Measurements from ENCODE around the gene EYS.
A peak's percentile ranks its signal among the peaks of the same experiment; 100 is the strongest.

The EYS gene

DNA sequence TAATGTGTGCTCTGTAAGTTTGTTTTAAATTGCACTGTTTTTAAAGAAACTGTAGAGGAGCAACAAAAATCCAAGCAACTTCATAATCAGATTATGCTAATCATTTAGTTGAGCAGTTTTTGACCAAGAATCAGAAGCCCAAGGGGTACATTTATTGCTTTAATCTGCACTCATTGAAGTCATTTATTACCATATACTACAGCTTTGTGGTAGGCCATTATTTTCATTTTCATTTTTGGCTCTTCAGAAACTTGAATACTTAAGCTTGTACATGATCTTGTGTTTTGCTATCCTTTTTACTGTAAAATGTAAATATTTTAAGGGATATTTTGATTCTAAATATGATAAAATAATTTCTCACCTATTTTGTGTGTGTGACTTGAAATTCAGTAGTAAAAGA is 1992.9 kb downstream of the EYS start:
- no peak for DNase-seq
- Histone ChIP-seq H3K36me3 (ENCODE audit: control insufficient read depth in 4 of 4, insufficient read depth in 4 of 4, low read length in 3 of 4) (peaks cover 20 to 49% (median 37%) of the 10 kb centered on the region in 4 experiments), H3K9me3 (ENCODE audit: control extremely low read depth in 1 of 5, control insufficient read depth in 4 of 5, insufficient read depth in 2 of 5, low read depth in 1 of 5, low read length in 4 of 5) (no peaks in the 10 kb centered on the region), H3K27ac (ENCODE audit: insufficient read depth in 1 of 2, low read depth in 1 of 2, low read length in 2 of 2, poor library complexity in 1 of 2, severe bottlenecking in 2 of 2) (no peak overlapping the region), H3K4me3 (ENCODE audit: control insufficient read depth in 1 of 7, extremely low read depth in 1 of 7, insufficient read depth in 4 of 7, low read depth in 2 of 7, low read length in 6 of 7) (no peak overlapping the region), H3K4me1 (ENCODE audit: control extremely low read depth in 1 of 4, control insufficient read depth in 4 of 4, insufficient read depth in 4 of 4, low read length in 3 of 4) (no peaks in the 10 kb centered on the region), H3K27me3 (replicated peaks in 2 of 5; ENCODE audit: control insufficient read depth in 4 of 5, insufficient read depth in 5 of 5, low read length in 4 of 5) (no peaks in the 10 kb centered on the region)
- POLR2A ChIA-PET, result no interaction called here
- CTCF ChIA-PET, result interaction anchor here (0.6 kb wide), 1 partner anchor 50 kb away, joined by 3 read pairs; no protein-coding TSS in a partner anchor

DNA sequence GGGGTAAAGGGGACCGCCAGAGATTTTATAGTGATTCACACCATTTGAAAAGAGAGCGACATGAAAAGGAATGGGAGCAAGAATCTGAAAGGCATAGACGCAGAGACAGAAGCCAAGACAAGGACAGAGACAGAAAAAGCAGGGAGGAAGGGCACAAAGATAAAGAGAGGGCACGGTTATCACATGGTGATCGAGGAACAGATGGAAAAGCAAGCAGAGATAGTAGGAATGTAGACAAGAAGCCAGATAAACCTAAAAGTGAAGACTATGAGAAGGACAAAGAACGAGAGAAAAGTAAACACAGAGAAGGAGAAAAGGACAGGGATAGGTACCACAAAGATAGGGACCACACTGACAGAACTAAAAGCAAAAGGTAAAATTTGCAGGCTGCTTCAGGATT is 1993.7 kb downstream of the EYS start:
- H3K27me3 ChIP-seq (replicated peaks in 2 of 5; ENCODE audit: control insufficient read depth in 4 of 5, insufficient read depth in 5 of 5, low read length in 4 of 5), result no peaks in the 10 kb centered on the region
- H3K9me3 ChIP-seq (ENCODE audit: control extremely low read depth in 1 of 5, control insufficient read depth in 4 of 5, insufficient read depth in 2 of 5, low read depth in 1 of 5, low read length in 4 of 5), result no peaks in the 10 kb centered on the region
- ChIA-PET CTCF (no interaction called here), POLR2A (no interaction called here)
- 100% methylated on average over 6 of the region's 6 CpGs for WGBS (ENCODE audit: insufficient coverage)
- no peak overlapping the region for H3K27ac ChIP-seq (ENCODE audit: insufficient read depth in 1 of 2, low read depth in 1 of 2, low read length in 2 of 2, poor library complexity in 1 of 2, severe bottlenecking in 2 of 2)
- H3K4me1 ChIP-seq (ENCODE audit: control extremely low read depth in 1 of 4, control insufficient read depth in 4 of 4, insufficient read depth in 4 of 4, low read length in 3 of 4), result no peaks in the 10 kb centered on the region
- H3K36me3 ChIP-seq (ENCODE audit: control insufficient read depth in 4 of 4, insufficient read depth in 4 of 4, low read length in 3 of 4), result peaks cover 21 to 53% (median 41%) of the 10 kb centered on the region in 4 experiments
- no peak for DNase-seq
- no peak overlapping the region for H3K4me3 ChIP-seq (ENCODE audit: control insufficient read depth in 1 of 7, extremely low read depth in 1 of 7, insufficient read depth in 4 of 7, low read depth in 2 of 7, low read length in 6 of 7)

DNA sequence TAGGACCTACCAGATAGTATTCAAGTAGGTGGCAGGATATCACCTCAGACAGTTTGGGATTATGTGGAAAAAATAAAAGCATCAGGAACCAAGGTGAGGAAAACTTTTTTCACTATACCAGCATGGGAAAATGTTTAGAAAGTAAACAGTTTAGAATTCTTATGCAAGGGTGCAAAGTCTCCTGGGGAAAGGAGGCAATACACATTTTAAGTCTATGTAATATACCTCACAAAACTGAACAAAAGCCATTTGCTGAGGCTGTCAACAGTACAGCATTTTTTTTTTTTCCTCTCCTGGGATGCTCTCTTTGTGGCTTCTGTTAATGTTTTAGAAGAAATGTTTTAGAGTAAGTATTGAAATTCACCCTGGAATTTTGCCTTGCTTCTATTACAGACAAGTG is 1997.9 kb downstream of the EYS start:
- H3K27me3 ChIP-seq (replicated peaks in 2 of 5; ENCODE audit: control insufficient read depth in 4 of 5, insufficient read depth in 5 of 5, low read length in 4 of 5), result no peaks in the 10 kb centered on the region
- no peaks in the 10 kb centered on the region for H3K4me1 ChIP-seq (ENCODE audit: control extremely low read depth in 1 of 4, control insufficient read depth in 4 of 4, insufficient read depth in 4 of 4, low read length in 3 of 4)
- H3K9me3 ChIP-seq (ENCODE audit: control extremely low read depth in 1 of 5, control insufficient read depth in 4 of 5, insufficient read depth in 2 of 5, low read depth in 1 of 5, low read length in 4 of 5), result no peaks in the 10 kb centered on the region
- ChIA-PET POLR2A (no interaction called here), CTCF (no interaction called here)
- peaks cover 26 to 83% (median 61%) of the 10 kb centered on the region in 4 experiments for H3K36me3 ChIP-seq (ENCODE audit: control insufficient read depth in 4 of 4, insufficient read depth in 4 of 4, low read length in 3 of 4)
- no peak overlapping the region for H3K27ac ChIP-seq (ENCODE audit: insufficient read depth in 1 of 2, low read depth in 1 of 2, low read length in 2 of 2, poor library complexity in 1 of 2, severe bottlenecking in 2 of 2)
- no peak overlapping the region for H3K4me3 ChIP-seq (ENCODE audit: control insufficient read depth in 1 of 7, extremely low read depth in 1 of 7, insufficient read depth in 4 of 7, low read depth in 2 of 7, low read length in 6 of 7)
- no peak for DNase-seq

DNA sequence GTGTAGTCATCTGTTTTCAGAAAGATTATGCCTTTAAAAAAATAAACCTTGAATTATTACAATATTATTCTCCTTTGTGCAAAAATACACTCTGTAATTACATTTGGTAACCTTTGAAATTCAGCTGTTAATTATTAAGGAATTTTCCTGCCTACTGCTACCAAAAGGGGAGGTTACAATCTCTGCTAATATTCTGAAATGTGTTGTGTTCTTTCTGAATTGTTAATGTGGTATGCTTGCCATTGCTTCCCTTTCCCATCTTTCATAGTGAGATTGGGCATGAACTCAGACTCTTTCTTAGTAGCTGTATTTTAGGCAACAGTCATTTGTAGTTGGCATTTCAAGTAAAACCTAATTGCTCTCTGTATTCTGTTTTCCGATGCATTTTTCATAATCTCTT is 1998.4 kb downstream of the EYS start:
- no peaks in the 10 kb centered on the region for H3K27me3 ChIP-seq (replicated peaks in 2 of 5; ENCODE audit: control insufficient read depth in 4 of 5, insufficient read depth in 5 of 5, low read length in 4 of 5)
- H3K27ac ChIP-seq (ENCODE audit: insufficient read depth in 1 of 2, low read depth in 1 of 2, low read length in 2 of 2, poor library complexity in 1 of 2, severe bottlenecking in 2 of 2), result no peak overlapping the region
- H3K4me1 ChIP-seq (ENCODE audit: control extremely low read depth in 1 of 4, control insufficient read depth in 4 of 4, insufficient read depth in 4 of 4, low read length in 3 of 4), result no peaks in the 10 kb centered on the region
- WGBS (ENCODE audit: insufficient coverage), result no CpG with 5 or more reads among the region's 1 CpG
- CTCF ChIA-PET, result no interaction called here
- POLR2A ChIA-PET, result no interaction called here
- no peak for DNase-seq
- H3K4me3 ChIP-seq (ENCODE audit: control insufficient read depth in 1 of 7, extremely low read depth in 1 of 7, insufficient read depth in 4 of 7, low read depth in 2 of 7, low read length in 6 of 7), result no peak overlapping the region
- H3K9me3 ChIP-seq (ENCODE audit: control extremely low read depth in 1 of 5, control insufficient read depth in 4 of 5, insufficient read depth in 2 of 5, low read depth in 1 of 5, low read length in 4 of 5), result no peaks in the 10 kb centered on the region
- H3K36me3 ChIP-seq (ENCODE audit: control insufficient read depth in 4 of 4, insufficient read depth in 4 of 4, low read length in 3 of 4), result peaks cover 28 to 86% (median 63%) of the 10 kb centered on the region in 4 experiments

DNA sequence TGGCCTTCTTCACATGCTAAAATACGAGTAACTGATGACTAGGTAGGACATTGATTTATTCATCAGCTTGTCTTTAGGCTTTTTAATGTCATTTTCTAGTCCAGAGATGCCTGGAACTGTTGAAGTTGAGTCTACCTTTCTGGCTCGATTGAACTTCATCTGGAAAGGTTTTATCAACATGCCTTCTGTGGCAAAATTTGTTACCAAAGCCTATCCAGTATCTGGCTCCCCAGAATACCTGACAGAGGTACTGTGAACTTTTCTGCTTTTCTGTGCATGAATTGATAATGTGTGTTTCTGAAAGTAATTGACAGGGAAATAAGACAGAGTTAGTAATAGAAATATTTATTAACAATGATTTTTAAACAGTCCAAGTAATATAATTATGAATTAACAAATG is 2000.4 kb downstream of the EYS start:
- Histone ChIP-seq H3K36me3 (ENCODE audit: control insufficient read depth in 4 of 4, insufficient read depth in 4 of 4, low read length in 3 of 4) (peaks cover 26 to 79% (median 56%) of the 10 kb centered on the region in 4 experiments), H3K27me3 (replicated peaks in 2 of 5; ENCODE audit: control insufficient read depth in 4 of 5, insufficient read depth in 5 of 5, low read length in 4 of 5) (no peaks in the 10 kb centered on the region), H3K9me3 (ENCODE audit: control extremely low read depth in 1 of 5, control insufficient read depth in 4 of 5, insufficient read depth in 2 of 5, low read depth in 1 of 5, low read length in 4 of 5) (no peaks in the 10 kb centered on the region), H3K27ac (ENCODE audit: insufficient read depth in 1 of 2, low read depth in 1 of 2, low read length in 2 of 2, poor library complexity in 1 of 2, severe bottlenecking in 2 of 2) (no peak overlapping the region), H3K4me1 (ENCODE audit: control extremely low read depth in 1 of 4, control insufficient read depth in 4 of 4, insufficient read depth in 4 of 4, low read length in 3 of 4) (no peaks in the 10 kb centered on the region), H3K4me3 (ENCODE audit: control insufficient read depth in 1 of 7, extremely low read depth in 1 of 7, insufficient read depth in 4 of 7, low read depth in 2 of 7, low read length in 6 of 7) (no peak overlapping the region)
- WGBS (ENCODE audit: insufficient coverage), result 85% methylated on average over 2 of the region's 2 CpGs
- no peak for DNase-seq
- CTCF ChIA-PET, result no interaction called here
- POLR2A ChIA-PET, result no interaction called here

DNA sequence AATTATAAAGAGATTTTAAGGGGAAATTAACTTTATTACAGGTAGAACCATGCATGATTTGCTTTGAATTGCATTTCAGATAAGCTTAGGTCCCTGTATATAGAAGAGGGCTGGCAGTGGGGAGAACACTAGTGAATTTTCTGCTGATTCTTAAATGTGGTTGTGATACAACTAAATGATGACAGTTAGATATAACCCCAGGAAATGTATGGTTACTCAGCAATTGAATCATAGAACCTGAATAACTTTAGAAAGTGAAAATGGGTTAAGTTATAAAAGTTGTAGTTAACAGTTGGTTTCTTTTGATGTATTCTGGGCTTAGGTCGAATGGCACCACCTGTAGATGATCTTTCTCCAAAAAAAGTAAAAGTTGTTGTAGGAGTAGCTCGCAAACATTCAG is 2001.3 kb downstream of the EYS start:
- H3K36me3 ChIP-seq (ENCODE audit: control insufficient read depth in 4 of 4, insufficient read depth in 4 of 4, low read length in 3 of 4), result peaks cover 25 to 78% (median 50%) of the 10 kb centered on the region in 4 experiments
- H3K4me3 ChIP-seq (ENCODE audit: control insufficient read depth in 1 of 7, extremely low read depth in 1 of 7, insufficient read depth in 4 of 7, low read depth in 2 of 7, low read length in 6 of 7), result no peak overlapping the region
- WGBS (ENCODE audit: insufficient coverage), result 100% methylated on average over 1 of the region's 2 CpGs
- ChIA-PET POLR2A (no interaction called here), CTCF (interaction anchor here (0.6 to 3.4 kb wide), 2 partner anchors 16 to 107 kb away, joined by 3 to 15 read pairs; no protein-coding TSS in a partner anchor)
- H3K27ac ChIP-seq (ENCODE audit: insufficient read depth in 1 of 2, low read depth in 1 of 2, low read length in 2 of 2, poor library complexity in 1 of 2, severe bottlenecking in 2 of 2), result no peak overlapping the region
- DNase-seq, result no peak
- H3K4me1 ChIP-seq (ENCODE audit: control extremely low read depth in 1 of 4, control insufficient read depth in 4 of 4, insufficient read depth in 4 of 4, low read length in 3 of 4), result no peaks in the 10 kb centered on the region
- no peaks in the 10 kb centered on the region for H3K27me3 ChIP-seq (replicated peaks in 2 of 5; ENCODE audit: control insufficient read depth in 4 of 5, insufficient read depth in 5 of 5, low read length in 4 of 5)
- H3K9me3 ChIP-seq (ENCODE audit: control extremely low read depth in 1 of 5, control insufficient read depth in 4 of 5, insufficient read depth in 2 of 5, low read depth in 1 of 5, low read length in 4 of 5), result no peaks in the 10 kb centered on the region

DNA sequence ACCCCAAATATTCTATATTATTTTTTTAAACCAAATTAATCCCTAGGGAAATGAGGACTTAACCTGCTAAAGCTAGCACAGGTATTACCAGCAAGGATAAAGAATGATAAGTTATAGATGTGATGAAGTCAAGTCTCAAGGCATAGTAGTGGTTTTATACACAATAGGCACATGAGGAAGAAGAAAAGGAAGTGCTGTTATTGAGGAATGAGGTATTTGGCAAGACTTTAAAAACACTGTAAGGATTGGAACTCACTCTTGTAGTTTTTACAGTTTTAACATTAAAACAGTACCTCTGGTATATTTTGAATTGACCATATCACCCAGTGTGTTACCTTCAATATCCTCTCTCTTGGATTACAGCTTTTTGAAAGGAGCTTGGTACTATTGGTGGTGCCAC is 2016.8 kb downstream of the EYS start:
- no peak overlapping the region for H3K27ac ChIP-seq (ENCODE audit: insufficient read depth in 1 of 2, low read depth in 1 of 2, low read length in 2 of 2, poor library complexity in 1 of 2, severe bottlenecking in 2 of 2)
- no peaks in the 10 kb centered on the region for H3K9me3 ChIP-seq (ENCODE audit: control extremely low read depth in 1 of 5, control insufficient read depth in 4 of 5, insufficient read depth in 2 of 5, low read depth in 1 of 5, low read length in 4 of 5)
- H3K36me3 ChIP-seq (ENCODE audit: control insufficient read depth in 4 of 4, insufficient read depth in 4 of 4, low read length in 3 of 4), result peaks cover 3 to 22% (median 18%) of the 10 kb centered on the region in 4 experiments
- POLR2A ChIA-PET, result no interaction called here
- no peak overlapping the region for H3K4me3 ChIP-seq (ENCODE audit: control insufficient read depth in 1 of 7, extremely low read depth in 1 of 7, insufficient read depth in 4 of 7, low read depth in 2 of 7, low read length in 6 of 7)
- no peaks in the 10 kb centered on the region for H3K27me3 ChIP-seq (replicated peaks in 2 of 5; ENCODE audit: control insufficient read depth in 4 of 5, insufficient read depth in 5 of 5, low read length in 4 of 5)
- CTCF ChIA-PET, result interaction anchor here (0.9 to 3.5 kb wide), 9 partner anchors 10 to 338 kb away, joined by 3 to 15 read pairs (median 5); partner anchors contain the start of gene PHF3
- peak in 2 of 3 donors; percentile 20 to 28 for DNase-seq
- H3K4me1 ChIP-seq (ENCODE audit: control extremely low read depth in 1 of 4, control insufficient read depth in 4 of 4, insufficient read depth in 4 of 4, low read length in 3 of 4), result peaks cover 0 to 18% (median 9%) of the 10 kb centered on the region in 4 experiments
